Urinary bladder (tissue), 4 donors: ENCODE results near the gene LUZP1. TPM values are rescaled to one million over a fixed set of nuclear protein-coding genes. Genes with fewer than 3 reads are reported as not detected.

Experiments used
- DNase-seq: peaks from one replicate; pipeline ENCODE4 v3.0.0-alpha.2; 2015; ENCODE audit errors: extremely low spot score
- H3K27ac ChIP-seq: one replicate; pipeline ENCODE4 v1.5.1; 2013; ENCODE audit warnings: low read depth, mild to moderate bottlenecking, moderate library complexity
- H3K36me3 ChIP-seq: one replicate; pipeline ENCODE4 v1.6.1; 2013; ENCODE audit warnings: mild to moderate bottlenecking, moderate library complexity; ENCODE audit not compliant: insufficient read depth
- H3K4me1 ChIP-seq: one replicate; pipeline ENCODE4 v1.6.1; 2013; ENCODE audit warnings: mild to moderate bottlenecking, moderate library complexity; ENCODE audit not compliant: insufficient read depth
- H3K4me3 ChIP-seq: one replicate; pipeline ENCODE4 v1.5.1; 2013; ENCODE audit warnings: low read depth, low read length
- WGBS: extraction: QIAGEN DNeasy Blood & Tissue Kit; methylation state at CpG from one replicate; pipeline ENCODE4 v1.1.7; 2013; 5-methylcytosine and 5-hydroxymethylcytosine counted together
- polyA plus RNA-seq: library from polyadenylated mRNA; stranded (reverse); fragments of 200-250 nt; gene quantifications from one replicate; pipeline ENCODE4 v1.2.3, GENCODE V29; 2013
- total RNA-seq: library from RNA; depleted of rRNA; stranded (reverse); fragments of >200 nt; gene quantifications from one replicate; pipeline ENCODE4 v1.2.3, GENCODE V29; 2014
- donor health status: healthy with polysubstance abuse.
- donor health status: healthy.

Gene LUZP1
- total and polyA plus RNA-seq, 2 donors, result 13.5 to 25.0 TPM

GRCh38 chr1:23110391-23110790 lies 58.3 kb downstream of the LUZP1 start:
- H3K27ac ChIP-seq, result no peak overlapping the region
- DNase-seq, result no peak
- WGBS, result 95% methylated on average over 5 of the region's 5 CpGs

GRCh38 chr1:23108918-23109533 lies 59.6 kb downstream of the LUZP1 start:
- no peaks in the 10 kb centered on the region for H3K36me3 ChIP-seq
- no peak for DNase-seq
- no peak overlapping the region for H3K4me3 ChIP-seq
- 92% methylated on average over 4 of the region's 4 CpGs for whole genome bisulfite sequencing
- no peak overlapping the region for H3K27ac ChIP-seq
- H3K4me1 ChIP-seq, result no peaks in the 10 kb centered on the region

More at GRCh38 chr1:23110391-23110790, 58.3 kb downstream of the LUZP1 start:
- Histone ChIP-seq H3K36me3 (no peaks in the 10 kb centered on the region), H3K4me3 (no peak overlapping the region), H3K4me1 (peaks cover 2% of the 10 kb centered on the region)

- no peak overlapping the region for H3K27ac ChIP-seq
- peaks cover 2% of the 10 kb centered on the region for H3K4me1 ChIP-seq
- WGBS, result 70% methylated on average over 10 of the region's 10 CpGs
- no peak overlapping the region for H3K4me3 ChIP-seq
- no peak for DNase-seq
- H3K36me3 ChIP-seq, result no peaks in the 10 kb centered on the region
Measured at GRCh38 chr1:23103001-23103889, 65.4 kb downstream of the LUZP1 start.

- WGBS, result 33% methylated on average over 1 of the region's 1 CpG
- no peak overlapping the region for H3K27ac ChIP-seq
- no peaks in the 10 kb centered on the region for H3K36me3 ChIP-seq
- peaks cover 2% of the 10 kb centered on the region for H3K4me1 ChIP-seq
- no peak for DNase-seq
- H3K4me3 ChIP-seq, result no peak overlapping the region
Measured at GRCh38 chr1:23102289-23102688, 66.4 kb downstream of the LUZP1 start.

GRCh38 chr1:23101887-23102286 lies 66.8 kb downstream of the LUZP1 start:
- 70% methylated on average over 2 of the region's 2 CpGs for WGBS
- H3K4me1 ChIP-seq, result peaks cover 2% of the 10 kb centered on the region

GRCh38 chr1:23101101-23101827 lies 67.4 kb downstream of the LUZP1 start:
- Histone ChIP-seq H3K4me3 (no peak overlapping the region), H3K4me1 (peaks cover 2% of the 10 kb centered on the region), H3K36me3 (no peaks in the 10 kb centered on the region), H3K27ac (no peak overlapping the region)
- no peak for DNase-seq
- WGBS, result 93% methylated on average over 3 of the region's 3 CpGs

More at GRCh38 chr1:23101887-23102286, 66.8 kb downstream of the LUZP1 start:
- no peaks in the 10 kb centered on the region for H3K36me3 ChIP-seq
- no peak overlapping the region for H3K4me3 ChIP-seq
- no peak overlapping the region for H3K27ac ChIP-seq
- DNase-seq, result no peak

- WGBS, result 69% methylated on average over 3 of the region's 3 CpGs
- no peak overlapping the region for H3K27ac ChIP-seq
- H3K4me1 ChIP-seq, result peaks cover 2% of the 10 kb centered on the region
Measured at GRCh38 chr1:23100074-23100748, 68.4 kb downstream of the LUZP1 start.

GRCh38 chr1:23099171-23099536 lies 69.5 kb downstream of the LUZP1 start:
- H3K4me1 ChIP-seq, result peaks cover 2% of the 10 kb centered on the region
- no peak overlapping the region for H3K4me3 ChIP-seq
- no peak for DNase-seq
- no peaks in the 10 kb centered on the region for H3K36me3 ChIP-seq
- 95% methylated on average over 1 of the region's 1 CpG for WGBS
- H3K27ac ChIP-seq, result no peak overlapping the region

More at GRCh38 chr1:23100074-23100748, 68.4 kb downstream of the LUZP1 start:
- DNase-seq, result no peak
- no peak overlapping the region for H3K4me3 ChIP-seq
- no peaks in the 10 kb centered on the region for H3K36me3 ChIP-seq

- Histone ChIP-seq H3K36me3 (no peaks in the 10 kb centered on the region), H3K27ac (no peak overlapping the region), H3K4me3 (no peak overlapping the region), H3K4me1 (peaks cover 2% of the 10 kb centered on the region)
- 48% methylated on average over 12 of the region's 12 CpGs for WGBS
- DNase-seq, result peak; percentile 56
Measured at GRCh38 chr1:23098463-23099170, 70.0 kb downstream of the LUZP1 start.

GRCh38 chr1:23097316-23097715 lies 71.3 kb downstream of the LUZP1 start:
- peaks cover 2% of the 10 kb centered on the region for H3K4me1 ChIP-seq
- no peak overlapping the region for H3K27ac ChIP-seq
- DNase-seq, result no peak
- WGBS, result 85% methylated on average over 6 of the region's 6 CpGs
- H3K4me3 ChIP-seq, result no peak overlapping the region
- H3K36me3 ChIP-seq, result no peaks in the 10 kb centered on the region

- no peak overlapping the region for H3K4me3 ChIP-seq
- WGBS, result 84% methylated on average over 12 of the region's 12 CpGs
- no peaks in the 10 kb centered on the region for H3K36me3 ChIP-seq
- H3K4me1 ChIP-seq, result no peaks in the 10 kb centered on the region
- no peak for DNase-seq
- H3K27ac ChIP-seq, result no peak overlapping the region
Measured at GRCh38 chr1:23092447-23092846, 76.2 kb downstream of the LUZP1 start.

GRCh38 chr1:23091545-23091944 lies 77.1 kb downstream of the LUZP1 start:
- Histone ChIP-seq H3K4me3 (no peak overlapping the region), H3K27ac (no peak overlapping the region), H3K36me3 (no peaks in the 10 kb centered on the region), H3K4me1 (no peaks in the 10 kb centered on the region)
- DNase-seq, result no peak
- WGBS, result 92% methylated on average over 7 of the region's 7 CpGs

- Histone ChIP-seq H3K36me3 (peaks cover 3% of the 10 kb centered on the region), H3K4me3 (no peak overlapping the region), H3K4me1 (no peaks in the 10 kb centered on the region), H3K27ac (no peak overlapping the region)
- no peak for DNase-seq
- WGBS, result 100% methylated on average over 1 of the region's 1 CpG
Measured at GRCh38 chr1:23090056-23090455, 78.6 kb downstream of the LUZP1 start.
